Thoracic aorta (tissue), 2 donors: Measurements from ENCODE around the gene DES. TPM values are rescaled to one million over a fixed set of nuclear protein-coding genes. Genes with fewer than 3 reads are reported as not detected.
A peak's percentile ranks its signal among the peaks of the same experiment; 100 is the strongest.

Experiments
- ATAC-seq: fragments of 150-250 bp; one replicate; pipeline ENCODE4 v1.8.0; 2017; ENCODE audit warnings: low read depth; ENCODE audit not compliant: insufficient number of reproducible peaks, low FRiP score
- DNase-seq: peaks from one replicate; pipeline ENCODE4 v3.0.0-alpha.2; 2020; ENCODE audit warnings: low spot score
- H3K27ac ChIP-seq, 2 donors: fragments of 200-600 bp; sonication (generic); 1 replicate in 1 of 2; 2 replicates in 1 of 2; pipeline ENCODE4 v1.5.1; 2016; ENCODE audit warnings: mild to moderate bottlenecking in 2 of 2, moderate library complexity in 2 of 2
- H3K27me3 ChIP-seq: fragments of 200-600 bp; sonication (generic); replicated peaks from 2 replicates; pipeline ENCODE4 v1.6.0; 2016; ENCODE audit warnings: mild to moderate bottlenecking; ENCODE audit not compliant: insufficient read depth
- H3K36me3 ChIP-seq: fragments of 200-600 bp; sonication (generic); one replicate; pipeline ENCODE4 v1.5.1; 2016
- H3K4me1 ChIP-seq, 2 donors: fragments of 200-600 bp; sonication (generic); 1 replicate in 1 of 2; 2 replicates in 1 of 2; pipeline versions ENCODE4 v1.5.1 to v1.6.0; 2016; ENCODE audit warnings: low read depth in 2 of 2, mild to moderate bottlenecking in 1 of 2; ENCODE audit not compliant: control insufficient read depth in 1 of 2
- H3K4me3 ChIP-seq: fragments of 200-600 bp; sonication (generic); 2 replicates; pipeline ENCODE4 v1.5.1; 2016; ENCODE audit warnings: mild to moderate bottlenecking
- H3K9me3 ChIP-seq: fragments of 200-600 bp; sonication (generic); 2 replicates; pipeline ENCODE4 v1.5.1; 2016
- CTCF ChIP-seq: fragments of 200-600 bp; sonication (generic); IDR thresholded peaks from one replicate; pipeline ENCODE4 v1.5.1; 2019; ENCODE audit warnings: antibody characterized with exemption
- total RNA-seq, 2 donors: library from RNA; depleted of rRNA; stranded (reverse); fragments of >200 nt; gene quantifications; one replicate each; pipeline versions ENCODE4 v1.1.0 to v1.2.3, GENCODE V29; 2016

DES gene
- total RNA-seq, 2 donors from 2014 or later: 146 to 302 TPM

GRCh38 chr2:219451661-219452360 is 33.6 kb downstream of the DES start:
- Histone ChIP-seq H3K27ac (peak overlapping the region; percentile 99), H3K9me3 (no peaks in the 10 kb centered on the region), H3K4me3 (peak overlapping the region; percentile 79), H3K4me1 (peaks cover 56 to 95% of the 10 kb centered on the region in 2 donors), H3K27me3 (no peaks in the 10 kb centered on the region), H3K36me3 (peaks cover 46% of the 10 kb centered on the region)
- ATAC-seq: no peak
- peak; percentile 90 for DNase-seq
- no peak for TF ChIP-seq CTCF

- Histone ChIP-seq H3K9me3 (no peaks in the 10 kb centered on the region), H3K36me3 (peaks cover 47% of the 10 kb centered on the region), H3K27me3 (no peaks in the 10 kb centered on the region), H3K27ac (peak overlapping the region; percentile 99), H3K4me1 (peaks cover 53 to 95% of the 10 kb centered on the region in 2 donors), H3K4me3 (peak overlapping the region; percentile 79)
- ATAC-seq (peak; percentile 83), DNase-seq (peak; percentile 91)
- TF ChIP-seq CTCF: no peak
These were observed 34.5 kb downstream of the DES start for GRCh38 chr2:219452361-219453317.

GRCh38 chr2:219453671-219454590 is 35.8 kb downstream of the DES start:
- no peaks in the 10 kb centered on the region for H3K27me3 ChIP-seq
- H3K27ac ChIP-seq: peak overlapping the region; percentile 99
- DNase-seq (peak; percentile 99), ATAC-seq (peak; percentile 38)
- peaks cover 45% of the 10 kb centered on the region for H3K36me3 ChIP-seq
- peaks cover 46 to 95% of the 10 kb centered on the region in 2 donors for H3K4me1 ChIP-seq
- H3K4me3 ChIP-seq: peak overlapping the region; percentile 33
- H3K9me3 ChIP-seq: no peaks in the 10 kb centered on the region
- no peak for TF ChIP-seq CTCF

GRCh38 chr2:219455581-219455980 is 37.4 kb downstream of the DES start:
- ATAC-seq: no peak
- Histone ChIP-seq H3K9me3 (no peaks in the 10 kb centered on the region), H3K36me3 (peaks cover 33% of the 10 kb centered on the region), H3K27me3 (no peaks in the 10 kb centered on the region), H3K27ac (peak overlapping the region; percentile 99), H3K4me1 (peaks cover 47 to 93% of the 10 kb centered on the region in 2 donors), H3K4me3 (no peak overlapping the region)
- no peak for DNase-seq
- no peak for TF ChIP-seq CTCF
